HepG2 (cell line): ENCODE results near the gene TLCD5.

Experiments
- BHLHE40 ChIP-seq: IDR thresholded peaks from 2 replicates; pipeline ENCODE4 v1.6.1; 2011; ENCODE audit warnings: low read length, improper control_type of control experiment
- CREB1 ChIP-seq, 2 experiments: fragments of 450-650 bp in 1 of 2; IDR thresholded peaks; 2 replicates each; pipeline ENCODE4 v1.6.1; 2016 to 2017; ENCODE audit warnings: control low read depth in 1 of 2, mild to moderate bottlenecking in 1 of 2, missing compliant biosample characterization in 1 of 2, missing genetic modification characterization in 1 of 2
- GTF3A ChIP-seq: sonication (generic); formaldehyde crosslinking; conservative IDR thresholded peaks from 2 replicates; pipeline ENCODE4 v1.4.0; 2020; ENCODE audit warnings: mild to moderate bottlenecking, missing genetic modification reagents
- MAFK ChIP-seq, 2 experiments: IDR thresholded peaks in 1 of 2; conservative IDR thresholded peaks in 1 of 2; 2 replicates each; pipeline ENCODE4 v1.6.1; 2011; ENCODE audit warnings: improper control_type of control experiment in 2 of 2, low read length in 2 of 2
- POLR2A ChIP-seq, 2 experiments: IDR thresholded peaks; 2 replicates each; pipeline ENCODE4 v1.6.1; 2011; ENCODE audit warnings: low read depth in 2 of 2, low read length in 2 of 2, mild to moderate bottlenecking in 1 of 2, moderate library complexity in 1 of 2; ENCODE audit not compliant: insufficient read depth in 1 of 2
- RORA ChIP-seq: sonication (generic); formaldehyde crosslinking; IDR thresholded peaks from 2 replicates; pipeline ENCODE4 v1.5.0; 2020; ENCODE audit warnings: mild to moderate bottlenecking, missing genetic modification reagents, moderate library complexity
- SNAI1 ChIP-seq: sonication (generic); formaldehyde crosslinking; IDR thresholded peaks from 2 replicates; pipeline ENCODE4 v1.5.0; 2020; ENCODE audit warnings: mild to moderate bottlenecking, missing genetic modification reagents, borderline replicate concordance
- SP4 ChIP-seq: sonication (generic); formaldehyde crosslinking; IDR thresholded peaks from 2 replicates; pipeline ENCODE4 v1.8.1; 2023; ENCODE audit warnings: mild to moderate bottlenecking, missing genetic modification reagents
- YY1 ChIP-seq: IDR thresholded peaks from 2 replicates; pipeline ENCODE4 v1.6.1; 2011; ENCODE audit warnings: low read length, low read depth, moderate library complexity, mild to moderate bottlenecking; ENCODE audit not compliant: insufficient read depth, insufficient replicate concordance

DNA sequence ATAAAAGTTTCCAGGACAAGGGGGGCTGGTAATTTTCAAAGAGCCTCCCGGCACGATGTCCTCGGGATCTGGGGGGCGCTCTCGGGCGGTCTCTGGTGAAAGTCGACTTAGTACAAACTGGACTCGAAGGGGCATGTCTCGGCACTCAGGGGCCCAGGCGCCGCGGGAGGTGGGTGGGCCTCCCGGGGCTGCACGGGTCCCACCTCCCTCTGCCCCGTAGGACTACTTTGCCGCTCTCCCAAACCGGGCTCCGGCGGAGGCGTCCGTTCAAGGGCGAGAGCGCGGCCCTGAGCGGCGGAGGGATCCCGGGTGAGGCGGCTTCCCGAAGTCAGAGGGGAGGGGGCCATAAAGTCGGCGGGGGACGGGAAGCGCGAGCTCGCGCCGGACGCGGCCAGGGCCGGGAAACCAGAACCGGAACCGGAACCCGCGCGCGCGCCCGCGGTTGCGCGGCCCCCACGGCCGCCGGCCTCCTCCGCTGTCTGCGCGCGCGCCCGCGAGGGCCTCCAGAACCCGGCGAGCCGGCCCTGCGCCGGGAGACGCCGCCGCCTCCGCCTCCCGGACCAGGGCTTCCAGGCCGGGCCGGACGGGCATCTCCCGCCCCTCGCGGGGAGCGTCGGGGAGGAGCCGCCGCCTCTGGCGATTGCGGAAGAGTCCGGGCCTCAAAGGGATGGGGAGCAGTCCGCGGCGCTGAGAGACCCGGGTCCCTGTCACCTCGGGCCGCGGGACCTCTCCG lies 11.0 kb downstream of the TLCD5 start, which contains the start of gene ARHGEF12:
- TF ChIP-seq SNAI1 (CRISPR knock-in tag) (no peak), RORA (no peak), BHLHE40 (0 out of 2 replicates have a peak, but pooled peaks have one; percentile 17), POLR2A (IDR thresholded peaks at IDR 0.05; ENCODE audit: insufficient read depth in 1 of 2, low read depth in 2 of 2, low read length in 2 of 2) (peak in 1 of 2 experiments; percentile 50; a peak in 3 of 4 replicates), YY1 (peak; percentile 82), CREB1 (IDR thresholded peaks at IDR 0.05) (peak; percentile 34; the same call in 1 of the 2 replicates), CREB1 (CRISPR knock-in tag; IDR thresholded peaks at IDR 0.05) (0 out of 2 replicates have a peak, but pooled peaks have one; percentile 44), MAFK (conservative IDR thresholded peaks at IDR 0.05 in 1 of 2, IDR thresholded peaks at IDR 0.05 in 1 of 2; ENCODE audit: low read length in 2 of 2) (no peak), SP4 (CRISPR knock-in tag) (peak; percentile 64; the same call in 1 of the 2 replicates), GTF3A (no peak; the same call in 1 of the 2 replicates)
